ENCODE results near the gene WDR43.

WDR43 gene

DNA sequence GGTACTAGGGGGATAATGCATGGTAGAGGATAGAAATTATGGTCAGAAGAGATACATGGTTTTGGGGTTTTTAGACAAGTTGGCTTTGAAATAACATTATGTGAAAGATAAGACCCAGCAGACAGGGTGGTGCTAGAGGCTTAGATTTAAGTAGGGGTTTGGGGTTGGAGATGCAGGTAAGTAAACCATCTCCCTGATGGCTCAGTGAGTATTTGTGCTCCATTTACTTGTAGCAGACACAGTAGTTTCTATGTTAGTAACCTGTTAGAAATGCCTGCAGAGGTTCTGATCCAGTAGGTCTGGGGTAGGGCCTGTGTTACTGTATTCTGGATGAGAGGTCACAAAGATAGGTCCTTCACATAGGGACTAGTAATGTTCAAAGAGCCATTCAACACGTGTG, 13.7 kb downstream of the WDR43 start:
- TF ChIP-seq, protein P1, sequence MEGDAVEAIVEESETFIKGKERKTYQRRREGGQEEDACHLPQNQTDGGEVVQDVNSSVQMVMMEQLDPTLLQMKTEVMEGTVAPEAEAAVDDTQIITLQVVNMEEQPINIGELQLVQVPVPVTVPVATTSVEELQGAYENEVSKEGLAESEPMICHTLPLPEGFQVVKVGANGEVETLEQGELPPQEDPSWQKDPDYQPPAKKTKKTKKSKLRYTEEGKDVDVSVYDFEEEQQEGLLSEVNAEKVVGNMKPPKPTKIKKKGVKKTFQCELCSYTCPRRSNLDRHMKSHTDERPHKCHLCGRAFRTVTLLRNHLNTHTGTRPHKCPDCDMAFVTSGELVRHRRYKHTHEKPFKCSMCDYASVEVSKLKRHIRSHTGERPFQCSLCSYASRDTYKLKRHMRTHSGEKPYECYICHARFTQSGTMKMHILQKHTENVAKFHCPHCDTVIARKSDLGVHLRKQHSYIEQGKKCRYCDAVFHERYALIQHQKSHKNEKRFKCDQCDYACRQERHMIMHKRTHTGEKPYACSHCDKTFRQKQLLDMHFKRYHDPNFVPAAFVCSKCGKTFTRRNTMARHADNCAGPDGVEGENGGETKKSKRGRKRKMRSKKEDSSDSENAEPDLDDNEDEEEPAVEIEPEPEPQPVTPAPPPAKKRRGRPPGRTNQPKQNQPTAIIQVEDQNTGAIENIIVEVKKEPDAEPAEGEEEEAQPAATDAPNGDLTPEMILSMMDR (IDR thresholded peaks at IDR 0.05; ENCODE audit: insufficient read depth, low read depth, low read length, missing control alignments) = no peak
- H3K4me3 ChIP-seq (ENCODE audit: low read depth, low read length) = no peak overlapping the region
- no peak for DNase-seq (ENCODE audit: low read depth)

DNA sequence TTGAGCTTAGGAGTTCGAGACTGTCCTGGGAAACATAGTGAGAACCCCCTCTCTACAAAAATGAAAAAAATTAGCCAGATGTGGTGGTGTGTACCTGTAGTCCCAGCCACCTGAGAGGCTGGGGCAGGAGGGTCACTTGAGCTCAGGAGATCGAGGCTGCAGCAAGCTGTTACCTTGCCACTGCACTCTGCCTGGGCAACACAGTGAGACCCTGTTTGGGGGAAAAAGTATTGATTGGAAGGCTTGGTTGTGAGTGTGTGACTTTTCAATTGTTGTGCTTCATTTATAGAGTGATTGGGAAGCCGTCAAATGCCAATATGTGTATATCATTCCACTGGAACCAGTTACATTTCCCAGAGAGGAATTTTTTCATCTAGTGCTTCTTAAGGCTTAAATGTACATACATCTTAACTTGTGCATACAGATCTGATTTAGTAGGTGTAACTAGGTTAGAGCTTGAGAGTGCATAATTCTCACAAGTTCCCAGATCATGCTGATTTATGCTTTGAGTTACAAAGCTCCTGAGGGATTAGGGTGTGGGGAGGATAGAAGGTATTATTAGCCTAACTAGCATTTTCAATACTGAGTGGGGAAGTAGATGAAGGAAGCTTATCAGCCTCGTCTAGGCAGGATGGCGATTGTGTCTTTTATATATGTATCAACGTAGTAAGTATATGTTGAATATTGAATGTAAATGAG, 15.3 kb downstream of the WDR43 start:
- no peak overlapping the region for H3K4me3 ChIP-seq (ENCODE audit: low read depth, low read length)
- no peak for DNase-seq (ENCODE audit: low read depth)
- TF ChIP-seq, protein P1 (IDR thresholded peaks at IDR 0.05; ENCODE audit: insufficient read depth, low read depth, low read length, missing control alignments) = no peak

DNA sequence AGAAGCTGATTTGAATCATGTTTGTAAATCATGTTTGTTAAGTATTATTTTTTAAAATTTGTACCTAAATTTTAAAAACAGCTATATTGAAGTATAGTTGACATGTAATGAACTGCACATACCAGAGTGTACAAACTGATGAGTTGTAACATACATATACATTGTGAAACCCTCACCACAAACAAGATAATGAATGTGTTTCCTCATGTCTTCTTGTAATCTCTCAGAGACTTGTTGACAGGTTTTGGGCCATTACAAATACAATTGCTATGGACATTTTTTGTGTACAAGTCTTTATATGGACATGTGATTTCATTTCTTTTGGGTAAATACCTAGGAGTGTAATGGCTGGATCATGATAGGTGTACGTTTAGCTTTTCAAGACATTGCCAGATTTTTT, 21.5 kb downstream of the WDR43 start:
- DNase-seq (ENCODE audit: low read depth) = no peak
- H3K4me3 ChIP-seq (ENCODE audit: low read depth, low read length) = no peak overlapping the region
- TF ChIP-seq, protein P1 (IDR thresholded peaks at IDR 0.05; ENCODE audit: insufficient read depth, low read depth, low read length, missing control alignments) = no peak

DNA sequence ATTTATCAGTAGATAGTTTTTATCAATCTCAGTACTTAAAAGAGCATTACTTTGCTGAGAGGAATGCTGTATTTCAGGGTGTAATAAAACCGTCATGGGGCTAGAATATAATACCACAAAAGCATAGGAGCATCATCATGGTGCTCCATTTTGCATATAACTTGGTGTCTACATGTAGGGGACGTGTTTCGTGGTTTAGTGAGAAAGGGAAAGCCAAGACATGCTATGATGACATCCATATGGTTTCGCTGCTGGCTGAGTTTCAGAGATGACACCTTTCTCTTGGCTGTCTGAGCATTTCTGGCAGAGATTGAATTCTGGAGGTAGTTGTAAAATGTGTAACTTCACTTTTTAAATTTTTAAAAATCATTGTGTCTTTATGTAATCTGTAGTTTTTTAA, 32.4 kb downstream of the WDR43 start:
- no peak for DNase-seq (ENCODE audit: low read depth)
- TF ChIP-seq, protein P1 (IDR thresholded peaks at IDR 0.05; ENCODE audit: insufficient read depth, low read depth, low read length, missing control alignments) = no peak
- no peak overlapping the region for H3K4me3 ChIP-seq (ENCODE audit: low read depth, low read length)

DNA sequence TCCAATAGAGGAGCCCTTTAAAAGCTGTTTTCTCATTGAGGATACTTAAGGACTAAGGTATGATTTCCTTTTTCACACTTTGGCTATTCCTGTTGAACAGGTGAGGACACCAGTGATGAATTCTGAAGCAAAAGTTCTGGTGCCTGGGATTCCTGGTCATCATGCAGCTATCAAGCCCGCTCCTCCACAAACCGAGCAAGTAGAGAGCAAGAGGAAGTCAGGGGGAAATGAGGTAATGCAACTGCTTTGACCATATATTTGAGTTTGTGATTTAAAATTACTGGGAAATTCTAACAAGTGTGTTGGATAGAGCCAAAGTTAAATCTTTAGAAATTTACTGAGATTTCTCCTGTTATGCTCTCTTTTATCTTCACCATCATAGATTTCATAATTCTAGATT, 33.0 kb downstream of the WDR43 start:
- TF ChIP-seq, protein P1 (IDR thresholded peaks at IDR 0.05; ENCODE audit: insufficient read depth, low read depth, low read length, missing control alignments) = no peak
- H3K4me3 ChIP-seq (ENCODE audit: low read depth, low read length) = no peak overlapping the region
- DNase-seq (ENCODE audit: low read depth) = no peak

DNA sequence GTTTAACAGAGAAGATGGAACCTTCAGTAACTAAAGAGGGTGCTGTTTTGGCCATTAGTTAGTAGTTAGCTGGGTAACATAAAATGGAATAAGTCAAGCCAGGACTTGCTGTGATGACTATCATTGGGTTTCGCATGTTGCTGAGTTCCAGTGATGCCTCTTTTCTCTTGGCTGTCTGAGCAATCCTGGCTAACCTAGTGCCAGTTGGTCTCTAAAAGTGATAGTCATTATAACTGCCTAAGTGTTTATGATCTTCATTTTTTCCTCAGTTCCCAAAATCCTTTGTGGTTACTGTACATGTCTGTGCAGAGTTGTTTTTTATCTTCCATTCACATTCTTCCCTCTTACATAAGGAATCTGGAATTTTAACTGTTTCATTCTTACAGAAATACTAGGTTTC, 33.4 kb downstream of the WDR43 start:
- no peak for DNase-seq (ENCODE audit: low read depth)
- no peak overlapping the region for H3K4me3 ChIP-seq (ENCODE audit: low read depth, low read length)
- TF ChIP-seq, protein P1 (IDR thresholded peaks at IDR 0.05; ENCODE audit: insufficient read depth, low read depth, low read length, missing control alignments) = no peak

DNA sequence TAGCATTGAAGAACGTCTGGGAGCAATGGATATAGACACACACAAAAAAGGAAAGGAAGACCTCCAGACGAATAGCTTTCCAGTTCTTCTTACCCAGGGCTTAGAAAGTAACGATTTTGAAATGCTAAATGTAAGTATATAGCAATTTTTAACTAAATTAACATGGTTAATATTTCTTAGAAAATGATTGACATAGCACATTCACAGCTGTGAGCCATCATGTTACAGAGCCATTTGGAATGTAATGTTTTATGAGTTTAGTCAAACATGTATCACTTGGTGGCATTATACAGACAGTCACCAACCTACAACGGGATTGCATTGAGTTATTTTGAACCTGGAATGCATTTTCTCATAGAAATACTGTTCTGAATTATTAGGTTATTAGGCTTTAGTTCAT, 35.1 kb downstream of the WDR43 start:
- DNase-seq (ENCODE audit: low read depth) = no peak
- H3K4me3 ChIP-seq (ENCODE audit: low read depth, low read length) = no peak overlapping the region
- TF ChIP-seq, protein P1 (IDR thresholded peaks at IDR 0.05; ENCODE audit: insufficient read depth, low read depth, low read length, missing control alignments) = no peak
